ENCODE results near the gene JPH2. TPM values are rescaled to one million over a fixed set of nuclear protein-coding genes. Genes with fewer than 3 reads are reported as not detected.
A peak's percentile ranks its signal among the peaks of the same experiment; 100 is the strongest.

Gene JPH2
- total RNA-seq, 2 donors from 2014 or later: 121 to 130 TPM

GRCh38 chr20:44089987-44090674 lies 96.9 kb downstream of the JPH2 start:
- intact Hi-C loops (cut with DNase I): loop anchor here in 1 of 2 donors (5.0 to 10.0 kb wide), 2 partner anchors 555 to 1643 kb away; no protein-coding TSS in a partner anchor
- DNase-seq (ENCODE audit: low spot score): no peak

- intact Hi-C loops (cut with DNase I): loop anchor here in 1 of 2 donors (5.0 to 10.0 kb wide), 2 partner anchors 553 to 1640 kb away; no protein-coding TSS in a partner anchor
- no peak for DNase-seq (ENCODE audit: low spot score)
Observed at GRCh38 chr20:44087857-44088120, 99.2 kb downstream of the JPH2 start.

GRCh38 chr20:44087051-44087856 lies 99.7 kb downstream of the JPH2 start:
- intact Hi-C loops (cut with DNase I): loop anchor here in 1 of 2 donors (5.0 to 10.0 kb wide), 2 partner anchors 552 to 1640 kb away; no protein-coding TSS in a partner anchor
- no peak for DNase-seq (ENCODE audit: low spot score)

- DNase-seq (ENCODE audit: low spot score): no peak
Observed at GRCh38 chr20:44085616-44086434, 101.2 kb downstream of the JPH2 start.

GRCh38 chr20:44084891-44085290 lies 102.1 kb downstream of the JPH2 start:
- intact Hi-C loops (cut with DNase I): loop anchor here in 1 of 2 donors (5.0 to 10.0 kb wide), 2 partner anchors 550 to 1638 kb away; no protein-coding TSS in a partner anchor

More at GRCh38 chr20:44085616-44086434, 101.2 kb downstream of the JPH2 start:
- intact Hi-C loops (cut with DNase I): loop anchor here in 1 of 2 donors (5.0 to 10.0 kb wide), 2 partner anchors 551 to 1639 kb away; no protein-coding TSS in a partner anchor

GRCh38 chr20:44084439-44084838 lies 102.5 kb downstream of the JPH2 start:
- intact Hi-C loops (cut with DNase I): loop anchor here in 1 of 2 donors (10.0 kb wide), 1 partner anchor 550 kb away; no protein-coding TSS in a partner anchor
- DNase-seq (ENCODE audit: low spot score): no peak

More at GRCh38 chr20:44084891-44085290, 102.1 kb downstream of the JPH2 start:
- no peak for DNase-seq (ENCODE audit: low spot score)

GRCh38 chr20:44083220-44083933 lies 103.6 kb downstream of the JPH2 start:
- no peak for DNase-seq (ENCODE audit: low spot score)
- intact Hi-C loops (cut with DNase I): loop anchor here in 1 of 2 donors (10.0 kb wide), 1 partner anchor 549 kb away; no protein-coding TSS in a partner anchor

- no peak for DNase-seq (ENCODE audit: low spot score)
- intact Hi-C loops (cut with DNase I): loop anchor here (1.0 to 10.0 kb wide), 2 partner anchors 333 to 547 kb away; no protein-coding TSS in a partner anchor
Observed at GRCh38 chr20:44081888-44082287, 105.1 kb downstream of the JPH2 start.

GRCh38 chr20:44081476-44081875 lies 105.5 kb downstream of the JPH2 start:
- no peak for DNase-seq (ENCODE audit: low spot score)
- intact Hi-C loops (cut with DNase I): loop anchor here (1.0 to 10.0 kb wide), 2 partner anchors 332 to 547 kb away; no protein-coding TSS in a partner anchor

GRCh38 chr20:44080646-44081267 lies 106.2 kb downstream of the JPH2 start:
- DNase-seq (ENCODE audit: low spot score): peak; percentile 88
- intact Hi-C loops (cut with DNase I): loop anchor here (1.0 to 10.0 kb wide), 2 partner anchors 331 to 546 kb away; no protein-coding TSS in a partner anchor

- DNase-seq (ENCODE audit: low spot score): no peak
- intact Hi-C loops (cut with DNase I): loop anchor here in 1 of 2 donors (10.0 kb wide), 1 partner anchor 545 kb away; no protein-coding TSS in a partner anchor
Observed at GRCh38 chr20:44080064-44080463, 106.9 kb downstream of the JPH2 start.

GRCh38 chr20:44079291-44079690 lies 107.7 kb downstream of the JPH2 start:
- intact Hi-C loops (cut with DNase I): loop anchor here (5.0 to 10.0 kb wide), 2 partner anchors 332 to 544 kb away; no protein-coding TSS in a partner anchor
- no peak for DNase-seq (ENCODE audit: low spot score)

GRCh38 chr20:44075950-44076232 lies 111.1 kb downstream of the JPH2 start:
- intact Hi-C loops (cut with DNase I): loop anchor here (5.0 to 10.0 kb wide), 2 partner anchors 329 to 541 kb away; no protein-coding TSS in a partner anchor
- no peak for DNase-seq (ENCODE audit: low spot score)

GRCh38 chr20:44075191-44075949 lies 111.6 kb downstream of the JPH2 start:
- DNase-seq (ENCODE audit: low spot score): no peak

GRCh38 chr20:44074252-44075151 lies 112.5 kb downstream of the JPH2 start:
- intact Hi-C loops (cut with DNase I): loop anchor here (5.0 to 10.0 kb wide), 2 partner anchors 327 to 540 kb away; no protein-coding TSS in a partner anchor
- DNase-seq (ENCODE audit: low spot score): no peak

More at GRCh38 chr20:44075191-44075949, 111.6 kb downstream of the JPH2 start:
- intact Hi-C loops (cut with DNase I): loop anchor here (5.0 to 10.0 kb wide), 2 partner anchors 328 to 541 kb away; no protein-coding TSS in a partner anchor

- DNase-seq (ENCODE audit: low spot score): no peak
- intact Hi-C loops (cut with DNase I): loop anchor here in 1 of 2 donors (10.0 kb wide), 1 partner anchor 539 kb away; no protein-coding TSS in a partner anchor
Observed at GRCh38 chr20:44073675-44074071, 113.3 kb downstream of the JPH2 start.

All from posterior vena cava (tissue), 2 donors.